ENCODE measurements around the gene ADAMTS14.

The ADAMTS14 gene

GRCh38 chr10:70797840-70798239 lies 125.5 kb downstream of the ADAMTS14 start:
- no peak for DNase-seq

GRCh38 chr10:70799124-70799523 lies 126.8 kb downstream of the ADAMTS14 start:
- DNase-seq, result no peak

DNA sequence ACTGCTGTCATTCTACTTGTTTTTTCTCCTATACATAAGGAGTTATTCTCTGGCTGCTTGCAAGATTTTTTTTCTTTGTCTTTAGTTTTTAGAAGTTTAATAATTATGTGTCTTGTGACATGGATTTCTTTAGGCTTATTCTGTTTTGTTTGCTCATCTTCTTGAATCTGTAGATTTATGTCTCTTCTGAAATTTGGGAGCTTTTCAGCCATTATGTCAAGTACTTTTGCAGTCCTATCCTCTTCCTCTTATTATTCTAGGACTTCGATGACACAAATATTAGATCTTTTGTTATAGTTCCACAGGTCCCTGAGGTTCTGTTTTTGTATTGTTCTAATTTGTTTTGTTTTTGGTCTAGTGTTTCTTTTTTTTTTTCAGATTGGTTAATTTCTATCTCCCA lies 129.5 kb downstream of the ADAMTS14 start:
- no peak for DNase-seq

DNA sequence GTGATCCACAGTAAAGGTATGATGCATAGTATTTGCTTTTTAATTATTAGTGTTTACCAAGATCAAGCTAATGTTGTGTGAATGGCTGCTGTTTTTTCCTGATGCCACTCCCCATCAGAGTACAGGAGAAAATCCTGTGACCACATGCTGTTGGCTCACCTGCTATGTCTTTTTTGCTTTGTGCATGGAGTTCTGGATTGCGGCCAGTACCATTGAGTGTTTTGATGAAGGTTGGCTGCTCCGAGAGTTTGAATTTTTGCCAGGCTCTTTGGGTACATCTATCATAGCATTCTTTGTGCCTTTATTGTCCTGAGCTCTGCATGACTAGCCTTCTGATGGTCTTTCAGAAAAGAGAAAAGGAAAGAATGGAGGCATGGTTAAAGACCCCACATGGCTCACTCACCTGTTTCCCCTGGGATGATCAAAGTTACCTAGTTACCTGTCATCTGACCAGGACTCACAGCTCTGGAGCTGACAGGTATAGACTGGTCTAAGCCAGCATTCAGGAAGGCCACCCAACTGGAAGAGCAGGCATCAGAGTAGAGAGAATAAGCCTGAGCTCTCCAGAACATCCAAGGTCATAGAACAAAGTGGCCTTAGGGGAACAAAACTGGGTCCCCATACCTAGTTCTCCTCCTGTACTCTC lies 131.6 kb downstream of the ADAMTS14 start:
- no peak for DNase-seq

GRCh38 chr10:70804421-70804808 lies 132.1 kb downstream of the ADAMTS14 start:
- no peak for DNase-seq

DNA sequence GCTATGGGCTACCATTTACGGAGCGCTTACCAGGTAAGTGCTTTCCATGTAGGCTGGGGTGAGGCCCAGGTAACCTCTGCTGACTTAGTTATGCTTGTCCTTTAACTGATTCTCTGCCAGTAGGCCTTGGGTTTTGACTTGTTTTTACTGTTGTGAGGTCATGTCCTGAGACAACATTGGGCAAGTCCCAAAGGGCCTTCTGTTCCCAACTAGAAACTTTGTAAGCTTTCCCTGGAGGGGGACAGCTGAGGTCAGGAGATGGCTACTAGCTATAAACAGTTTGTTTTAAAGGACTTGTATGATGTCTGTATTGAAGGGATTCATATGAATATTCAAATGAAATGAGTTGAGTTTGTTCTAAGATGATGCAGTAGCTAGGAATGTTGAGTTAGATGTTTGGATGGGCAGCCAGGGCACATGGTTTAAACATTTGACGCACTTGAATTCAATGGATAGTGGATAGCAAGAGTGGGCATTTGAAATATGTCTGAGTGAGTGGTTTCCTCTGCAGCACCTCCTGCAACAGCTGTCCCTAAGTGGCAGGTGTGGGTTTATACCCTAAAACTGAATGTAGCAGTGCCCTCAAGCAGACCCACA lies 133.4 kb downstream of the ADAMTS14 start:
- no peak for DNase-seq

DNA sequence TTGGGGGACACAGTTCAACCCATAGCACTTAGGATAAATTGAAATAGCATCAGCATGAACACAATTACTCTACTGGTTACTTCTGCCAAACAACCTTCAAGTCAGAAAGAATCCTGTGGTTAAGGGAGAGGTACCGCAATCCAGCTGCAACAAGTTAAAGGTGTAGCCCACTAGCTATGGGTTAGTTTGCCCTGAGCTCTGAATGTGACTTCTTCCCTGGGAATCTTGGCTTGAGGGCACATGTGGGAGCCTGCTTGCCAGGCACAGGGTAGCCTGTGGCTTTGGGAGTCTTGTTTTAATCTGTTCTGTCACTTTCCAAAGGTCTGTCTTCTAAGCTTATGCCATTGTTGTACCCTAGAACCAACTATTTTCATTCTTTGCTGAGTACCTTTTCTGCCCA lies 134.5 kb downstream of the ADAMTS14 start:
- DNase-seq, result no peak

- no peak for DNase-seq
These were observed 135.2 kb downstream of the ADAMTS14 start for GRCh38 chr10:70807556-70807955.

DNA sequence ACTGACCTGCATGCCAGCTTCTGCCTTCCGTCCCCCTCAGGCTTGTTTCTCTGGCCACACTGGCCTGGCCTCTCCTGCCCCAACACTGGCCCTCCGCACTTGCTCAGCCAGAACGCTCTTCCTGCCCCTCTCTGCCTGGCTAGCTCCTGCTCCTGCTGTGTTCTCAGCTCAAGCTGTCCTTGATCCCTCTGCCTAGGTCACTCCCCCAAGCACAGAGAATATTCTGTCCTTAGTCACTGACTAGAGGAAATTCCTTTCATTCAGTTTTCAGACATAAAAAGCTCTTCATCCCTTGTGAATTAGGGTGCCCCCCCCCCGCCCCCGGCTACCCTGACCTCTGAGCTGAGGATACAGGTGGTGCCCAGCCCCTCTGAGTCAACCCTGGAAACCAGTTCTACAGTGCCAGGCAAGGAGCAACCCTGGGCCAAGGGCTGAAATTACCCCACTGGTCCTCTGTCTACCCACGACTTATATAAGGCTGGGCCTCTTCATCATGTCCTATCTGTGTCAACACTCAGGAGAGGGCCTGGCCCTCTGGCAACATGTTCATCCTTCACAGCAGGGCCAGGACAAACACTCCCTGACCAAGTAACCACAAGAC lies 136.8 kb downstream of the ADAMTS14 start:
- no peak for DNase-seq

GRCh38 chr10:70809726-70810125 lies 137.4 kb downstream of the ADAMTS14 start:
- DNase-seq, result no peak

DNA sequence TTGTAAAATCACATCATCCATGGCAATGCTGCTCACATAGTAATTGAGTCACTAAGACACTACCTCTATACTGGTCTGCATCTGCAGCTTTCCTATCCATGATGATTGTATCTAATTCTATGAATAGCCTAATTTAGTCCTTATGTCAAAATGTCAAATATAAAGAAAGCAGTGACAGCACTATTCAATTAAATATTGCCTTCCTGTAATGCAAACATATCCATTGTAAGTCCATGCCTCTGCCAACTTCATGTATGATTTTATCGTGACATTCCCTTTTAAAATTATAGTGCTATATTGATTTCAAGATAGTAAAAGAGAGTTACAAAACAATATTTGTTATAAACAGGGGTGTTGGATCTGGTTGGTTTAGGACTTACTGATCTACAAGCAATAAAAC lies 138.7 kb downstream of the ADAMTS14 start:
- no peak for DNase-seq

DNA sequence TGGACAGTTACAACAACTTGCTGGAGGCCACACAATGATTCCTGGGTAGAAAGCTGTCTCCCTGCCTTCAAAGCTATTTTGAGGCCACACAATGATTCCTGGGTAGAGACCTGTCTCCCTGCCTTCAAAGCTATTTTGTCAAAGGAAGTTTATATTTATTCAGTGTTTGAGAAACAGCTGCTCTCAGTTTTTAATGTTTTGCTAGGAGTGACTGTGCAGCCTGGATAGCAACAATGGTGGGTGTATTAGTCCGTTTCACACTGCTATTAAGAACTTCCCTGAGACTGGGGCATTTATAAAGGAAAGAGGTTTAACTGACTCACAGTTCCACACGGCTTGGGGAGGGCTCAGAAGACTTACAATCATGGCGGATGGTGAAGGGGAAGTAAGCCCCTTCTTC lies 139.6 kb downstream of the ADAMTS14 start:
- no peak for DNase-seq

Data from activated CD4-positive, alpha-beta T cell treated with anti-CD3 and anti-CD28 coated beads for 4 hours (primary cell).